ENCODE measurements around the gene BAD. TPM values are rescaled to one million over a fixed set of nuclear protein-coding genes. Genes with fewer than 3 reads are reported as not detected.

Gene BAD
- total and polyA plus RNA-seq, 10 donors: 27.0 to 67.3 (median 40.4) TPM

DNA sequence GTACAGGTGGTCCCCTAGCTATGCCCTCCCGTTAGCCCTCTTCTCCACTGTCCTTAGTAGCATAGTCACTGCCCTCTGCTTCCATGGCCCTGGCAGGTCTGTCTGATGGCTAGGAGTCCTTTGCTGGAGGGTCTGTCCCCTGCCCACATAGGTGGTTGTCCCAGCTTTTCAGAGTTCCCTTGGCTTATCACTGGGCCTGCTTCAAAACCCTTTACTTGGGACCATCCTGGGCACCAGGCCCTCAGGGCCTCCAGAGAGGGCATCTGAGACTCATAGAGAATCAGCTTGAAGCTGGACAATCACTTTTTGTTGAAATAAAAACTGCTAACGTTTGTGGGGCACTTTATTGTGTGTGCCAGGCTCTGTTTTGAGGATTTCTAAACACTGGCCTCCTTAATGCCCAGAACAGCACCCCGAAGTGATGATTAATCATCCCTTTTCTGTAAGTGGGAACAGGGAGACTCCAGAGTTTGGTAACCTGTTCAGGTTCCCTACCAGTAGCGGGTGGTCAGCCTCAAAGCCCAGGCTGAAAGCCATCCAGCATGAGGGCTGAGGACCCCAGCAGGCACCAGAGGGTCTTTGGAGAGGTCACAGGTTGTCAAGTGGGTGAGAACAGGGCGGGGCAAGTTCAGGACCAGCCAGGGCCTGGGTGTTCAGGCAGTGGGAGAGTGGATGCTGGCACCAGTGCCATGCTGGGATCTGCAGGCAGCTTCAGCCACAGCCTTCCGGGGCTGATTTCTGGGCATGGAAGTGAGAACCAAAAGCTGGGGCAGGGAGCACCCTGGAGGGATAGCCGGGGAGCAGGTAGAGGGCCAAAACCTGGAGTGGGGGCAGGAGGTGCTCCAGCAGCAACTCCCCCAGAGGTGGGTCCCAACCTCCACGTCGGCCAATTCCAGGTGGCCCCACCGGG, 6.1 kb upstream of the BAD start:
- intact Hi-C loops (cut with DNase I; ENCODE audit: low total_unique reads): no loop called here
- H3K27ac ChIP-seq: no peak overlapping the region
- no peak for DNase-seq
- H3K36me3 ChIP-seq: peaks cover 0 to 19% (median 0%) of the 10 kb centered on the region in 6 donors
- H3K4me3 ChIP-seq: peak overlapping the region in 1 of 8 donors; percentile 69
- TF ChIP-seq POLR2AphosphoS5 (IDR thresholded peaks at IDR 0.05): no peak
- TF ChIP-seq, protein P1, sequence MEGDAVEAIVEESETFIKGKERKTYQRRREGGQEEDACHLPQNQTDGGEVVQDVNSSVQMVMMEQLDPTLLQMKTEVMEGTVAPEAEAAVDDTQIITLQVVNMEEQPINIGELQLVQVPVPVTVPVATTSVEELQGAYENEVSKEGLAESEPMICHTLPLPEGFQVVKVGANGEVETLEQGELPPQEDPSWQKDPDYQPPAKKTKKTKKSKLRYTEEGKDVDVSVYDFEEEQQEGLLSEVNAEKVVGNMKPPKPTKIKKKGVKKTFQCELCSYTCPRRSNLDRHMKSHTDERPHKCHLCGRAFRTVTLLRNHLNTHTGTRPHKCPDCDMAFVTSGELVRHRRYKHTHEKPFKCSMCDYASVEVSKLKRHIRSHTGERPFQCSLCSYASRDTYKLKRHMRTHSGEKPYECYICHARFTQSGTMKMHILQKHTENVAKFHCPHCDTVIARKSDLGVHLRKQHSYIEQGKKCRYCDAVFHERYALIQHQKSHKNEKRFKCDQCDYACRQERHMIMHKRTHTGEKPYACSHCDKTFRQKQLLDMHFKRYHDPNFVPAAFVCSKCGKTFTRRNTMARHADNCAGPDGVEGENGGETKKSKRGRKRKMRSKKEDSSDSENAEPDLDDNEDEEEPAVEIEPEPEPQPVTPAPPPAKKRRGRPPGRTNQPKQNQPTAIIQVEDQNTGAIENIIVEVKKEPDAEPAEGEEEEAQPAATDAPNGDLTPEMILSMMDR (IDR thresholded peaks at IDR 0.05 in 8 of 11, conservative IDR thresholded peaks at IDR 0.05 in 3 of 11): no peak
- H3K27me3 ChIP-seq (replicated peaks in 1 of 7): peaks cover 6 to 58% (median 49%) of the 10 kb centered on the region in 7 donors
- H3K9me3 ChIP-seq: no peaks in the 10 kb centered on the region
- 56 to 74% (median 63%) methylated on average over 7 to 10 of the region's 10 CpGs for WGBS, 5 donors
- peaks cover 13 to 48% (median 35%) of the 10 kb centered on the region in 6 donors for H3K4me1 ChIP-seq

DNA sequence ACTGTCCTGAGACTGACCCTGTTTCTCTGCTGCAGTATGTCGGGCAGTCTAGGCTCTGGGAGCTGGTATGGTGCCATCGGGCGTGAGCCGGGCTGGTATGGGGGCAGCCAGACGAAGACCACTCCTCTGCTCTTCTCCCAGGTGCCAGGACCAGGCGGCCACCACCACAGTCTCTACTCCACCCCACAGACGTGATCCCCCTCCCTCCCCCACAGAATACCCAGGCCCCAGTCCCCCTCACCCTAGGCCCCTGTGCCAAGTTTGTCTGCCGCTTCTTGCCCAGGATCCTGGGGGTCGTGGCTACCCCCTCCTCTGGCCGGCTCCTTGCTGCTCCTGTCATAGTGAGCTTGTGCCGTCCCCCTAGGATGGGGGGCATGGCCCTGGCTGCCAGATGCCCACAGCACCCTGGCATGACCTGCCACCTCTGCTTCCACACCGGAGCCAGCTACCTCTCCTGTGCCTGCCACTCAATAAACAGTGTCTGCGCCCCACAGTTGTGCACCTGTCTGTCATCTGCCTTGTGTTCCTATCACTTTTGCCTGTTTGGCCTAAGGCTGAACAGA, 4.6 kb upstream of the BAD start:
- Histone ChIP-seq H3K4me1 (peaks cover 15 to 55% (median 38%) of the 10 kb centered on the region in 6 donors), H3K27ac (no peak overlapping the region), H3K9me3 (no peaks in the 10 kb centered on the region), H3K27me3 (replicated peaks in 1 of 7) (peaks cover 6 to 43% (median 36%) of the 10 kb centered on the region in 7 donors), H3K36me3 (peaks cover 0 to 19% (median 0%) of the 10 kb centered on the region in 6 donors), H3K4me3 (no peak overlapping the region)
- intact Hi-C loops (cut with DNase I; ENCODE audit: low total_unique reads): no loop called here
- 93 to 94% (median 94%) methylated on average over 12 to 13 of the region's 13 CpGs for WGBS, 5 donors
- no peak for DNase-seq
- TF ChIP-seq POLR2A (IDR thresholded peaks at IDR 0.05): no peak
- TF ChIP-seq POLR2AphosphoS5 (IDR thresholded peaks at IDR 0.05): no peak
- TF ChIP-seq, protein P1 (IDR thresholded peaks at IDR 0.05 in 8 of 11, conservative IDR thresholded peaks at IDR 0.05 in 3 of 11): no peak

DNA sequence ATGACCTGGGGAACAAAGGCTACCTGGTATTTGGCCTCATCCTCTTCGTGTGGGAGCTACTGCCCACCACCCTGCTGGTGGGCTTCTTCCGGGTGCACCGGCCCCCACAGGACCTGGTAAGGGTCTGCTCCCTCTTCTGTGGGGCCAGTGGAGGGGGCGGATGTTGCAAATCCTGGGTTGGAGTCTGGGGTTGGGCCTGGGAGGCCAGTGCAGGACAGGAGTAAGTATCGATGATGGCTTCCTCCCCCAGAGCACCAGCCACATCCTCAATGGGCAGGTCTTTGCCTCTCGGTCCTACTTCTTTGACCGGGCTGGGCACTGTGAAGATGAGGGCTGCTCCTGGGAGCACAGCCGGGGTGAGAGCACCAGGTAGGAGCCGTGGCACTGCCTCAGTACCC, 3.9 kb upstream of the BAD start:
- Histone ChIP-seq H3K27ac (no peak overlapping the region), H3K4me3 (no peak overlapping the region), H3K4me1 (peaks cover 21 to 63% (median 46%) of the 10 kb centered on the region in 6 donors), H3K9me3 (no peaks in the 10 kb centered on the region), H3K36me3 (peaks cover 0 to 19% (median 0%) of the 10 kb centered on the region in 6 donors), H3K27me3 (replicated peaks in 1 of 7) (peaks cover 6 to 36% (median 29%) of the 10 kb centered on the region in 7 donors)
- intact Hi-C loops (cut with DNase I; ENCODE audit: low total_unique reads): no loop called here
- no peak for TF ChIP-seq POLR2A (IDR thresholded peaks at IDR 0.05)
- TF ChIP-seq, protein P1 (IDR thresholded peaks at IDR 0.05 in 8 of 11, conservative IDR thresholded peaks at IDR 0.05 in 3 of 11): no peak
- no peak for TF ChIP-seq POLR2AphosphoS5 (IDR thresholded peaks at IDR 0.05)
- WGBS, 5 donors: 87 to 98% (median 90%) methylated on average over 9 of the region's 9 CpGs
- DNase-seq: no peak

Measured in spleen (tissue), 11 donors.